H9 (cell line): ENCODE results near the gene STX16. TPM values are rescaled to one million over a fixed set of nuclear protein-coding genes. Genes with fewer than 3 reads are reported as not detected.

ENCODE experiments used
- DNase-seq: peaks from one replicate; pipeline ENCODE4 v3.0.0-alpha.2; 2017
- H2AFZ ChIP-seq: one replicate; pipeline ENCODE4 v1.6.1; 2013; ENCODE audit warnings: mild to moderate bottlenecking, low read length, control low read depth, moderate library complexity
- H2AK5ac ChIP-seq: 2 replicates; pipeline ENCODE4 v1.6.1; 2013; ENCODE audit warnings: low read length, control low read depth, mixed read lengths; ENCODE audit not compliant: insufficient read length
- H2BK120ac ChIP-seq: one replicate; pipeline ENCODE4 v1.6.1; 2013; ENCODE audit warnings: low read depth, mild to moderate bottlenecking, low read length, control low read depth, inconsistent platforms; ENCODE audit not compliant: poor library complexity, severe bottlenecking
- H2BK12ac ChIP-seq: 2 replicates; pipeline ENCODE4 v1.6.1; 2013; ENCODE audit warnings: low read length, control low read depth, mixed read lengths, low read depth; ENCODE audit not compliant: insufficient read length
- H2BK15ac ChIP-seq: 2 replicates; pipeline ENCODE4 v1.6.1; 2013; ENCODE audit warnings: low read depth, low read length, control low read depth
- H2BK20ac ChIP-seq: one replicate; pipeline ENCODE4 v1.6.1; 2013; ENCODE audit warnings: low read depth, mild to moderate bottlenecking, low read length, control low read depth, inconsistent platforms; ENCODE audit not compliant: poor library complexity, severe bottlenecking
- H2BK5ac ChIP-seq: 2 replicates; pipeline ENCODE4 v1.6.1; 2013; ENCODE audit warnings: low read length, control low read depth, mixed read lengths; ENCODE audit not compliant: insufficient read length
- H3K14ac ChIP-seq: 2 replicates; pipeline ENCODE4 v1.6.1; 2013; ENCODE audit warnings: low read length, control low read depth; ENCODE audit not compliant: insufficient read depth
- H3K18ac ChIP-seq: 2 replicates; pipeline ENCODE4 v1.6.1; 2013; ENCODE audit warnings: low read depth, mild to moderate bottlenecking, mixed read lengths, low read length, control low read depth; ENCODE audit not compliant: insufficient read length
- H3K23ac ChIP-seq: 2 replicates; pipeline ENCODE4 v1.6.1; 2013; ENCODE audit warnings: low read length, control low read depth, mixed read lengths, low read depth; ENCODE audit not compliant: insufficient read length
- H3K23me2 ChIP-seq: 2 replicates; pipeline ENCODE4 v1.6.1; 2013; ENCODE audit warnings: low read depth, mild to moderate bottlenecking, mixed read lengths, low read length, control low read depth; ENCODE audit not compliant: insufficient read length, poor library complexity, severe bottlenecking
- H3K27ac ChIP-seq: 2 replicates; pipeline ENCODE4 v1.5.1; 2013; ENCODE audit warnings: low read length, control low read depth, mixed read lengths, low read depth; ENCODE audit not compliant: insufficient read length
- H3K27me3 ChIP-seq: 2 replicates; pipeline ENCODE4 v1.6.1; 2013; ENCODE audit warnings: low read length, control low read depth, inconsistent platforms; ENCODE audit not compliant: insufficient read depth
- H3K4ac ChIP-seq: 2 replicates; pipeline ENCODE4 v1.6.1; 2013; ENCODE audit warnings: low read depth, mild to moderate bottlenecking, control low read depth, inconsistent platforms, low read length, moderate library complexity
- H3K4me1 ChIP-seq: 2 replicates; pipeline ENCODE4 v1.6.1; 2013; ENCODE audit warnings: low read length, control low read depth, inconsistent platforms; ENCODE audit not compliant: insufficient read depth
- H3K4me2 ChIP-seq: 2 replicates; pipeline ENCODE4 v1.6.1; 2013; ENCODE audit warnings: low read length, control low read depth, mixed read lengths; ENCODE audit not compliant: insufficient read length, insufficient read depth
- H3K56ac ChIP-seq: 2 replicates; pipeline ENCODE4 v1.6.1; 2013; ENCODE audit warnings: low read depth, mild to moderate bottlenecking, mixed read lengths, low read length, control low read depth; ENCODE audit not compliant: insufficient read length
- H3K79me1 ChIP-seq: 2 replicates; pipeline ENCODE4 v1.6.1; 2013; ENCODE audit warnings: low read depth, mild to moderate bottlenecking, moderate library complexity, low read length, control low read depth, inconsistent platforms; ENCODE audit not compliant: insufficient read depth, poor library complexity, severe bottlenecking
- H3K79me2 ChIP-seq: 2 replicates; pipeline ENCODE4 v1.6.1; 2013; ENCODE audit warnings: low read length, control low read depth, inconsistent platforms; ENCODE audit not compliant: insufficient read depth
- H3K9ac ChIP-seq: 2 replicates; pipeline ENCODE4 v1.6.1; 2013; ENCODE audit warnings: low read length, control low read depth, mixed read lengths; ENCODE audit not compliant: insufficient read length; ENCODE audit errors: extremely low read depth
- H3K9me3 ChIP-seq: one replicate; pipeline ENCODE4 v1.6.1; 2013; ENCODE audit warnings: low read depth, low read length, inconsistent platforms; ENCODE audit not compliant: control insufficient read depth
- H3T11ph ChIP-seq: one replicate; pipeline ENCODE4 v1.6.1; 2013; ENCODE audit warnings: mild to moderate bottlenecking, low read length, control low read depth, inconsistent platforms
- H4K20me1 ChIP-seq: one replicate; pipeline ENCODE4 v1.6.1; 2013; ENCODE audit not compliant: control insufficient read depth, insufficient read length, insufficient read depth
- H4K5ac ChIP-seq: 2 replicates; pipeline ENCODE4 v1.6.1; 2013; ENCODE audit warnings: low read depth, mild to moderate bottlenecking, mixed read lengths, low read length, control low read depth; ENCODE audit not compliant: insufficient read length
- H4K8ac ChIP-seq: replicated peaks from 2 replicates; pipeline ENCODE4 v1.6.1; 2013; ENCODE audit warnings: low read length, control low read depth, mixed read lengths, low read depth; ENCODE audit not compliant: insufficient read length
- H4K91ac ChIP-seq: 2 replicates; pipeline ENCODE4 v1.6.1; 2013; ENCODE audit warnings: low read depth, mild to moderate bottlenecking, moderate library complexity, mixed read lengths, low read length, control low read depth; ENCODE audit not compliant: insufficient read length
- H3K27ac Mint-ChIP-seq, 3 experiments: 2 replicates in 2 of 3; 3 replicates in 1 of 3; pipeline ENCODE4 v1.8.0; 2020 to 2021; ENCODE audit warnings: mixed read lengths in 3 of 3, mild to moderate bottlenecking in 1 of 3, moderate library complexity in 1 of 3
- H3K27me3 Mint-ChIP-seq: 2 replicates; pipeline ENCODE4 v1.8.0; 2021; ENCODE audit warnings: low read depth, mild to moderate bottlenecking, moderate library complexity, mixed read lengths
- H3K36me3 Mint-ChIP-seq, 3 experiments: 2 replicates in 2 of 3; 3 replicates in 1 of 3; pipeline ENCODE4 v1.8.0; 2020 to 2021; ENCODE audit warnings: low read depth in 3 of 3, mixed read lengths in 3 of 3; ENCODE audit not compliant: insufficient read depth in 1 of 3
- H3K4me1 Mint-ChIP-seq, 2 experiments: 2 replicates each; pipeline ENCODE4 v1.8.0; 2020; ENCODE audit warnings: mixed read lengths in 2 of 2
- H3K4me3 Mint-ChIP-seq, 2 experiments: 2 replicates in 1 of 2; 3 replicates in 1 of 2; pipeline ENCODE4 v1.8.0; 2020 to 2021; ENCODE audit warnings: mild to moderate bottlenecking in 2 of 2, mixed read lengths in 2 of 2, moderate library complexity in 1 of 2
- H3K9me3 Mint-ChIP-seq, 2 experiments: 2 replicates in 1 of 2; 3 replicates in 1 of 2; pipeline ENCODE4 v1.8.0; 2020; ENCODE audit warnings: mild to moderate bottlenecking in 2 of 2, mixed read lengths in 2 of 2, moderate library complexity in 1 of 2
- CTCF ChIP-seq: fragments of 200-600 bp; sonication (generic); conservative IDR thresholded peaks from 3 replicates; pipeline ENCODE4 v1.8.0; 2021; ENCODE audit warnings: antibody characterized with exemption, mild to moderate bottlenecking
- WGBS: extraction: QIAGEN DNeasy Blood & Tissue Kit; methylation state at CpG from one replicate; pipeline ENCODE4 v1.1.7; 2013; ENCODE audit warnings: missing lambda C conversion rate, low lambda C conversion rate, mixed read lengths; ENCODE audit not compliant: insufficient read length; ENCODE audit errors: extremely low coverage; 5-methylcytosine and 5-hydroxymethylcytosine counted together
- total RNA-seq: library from RNA; stranded (reverse); gene quantifications from 2 replicates; pipeline ENCODE4 v1.2.1, GENCODE V29; 2021

Gene STX16
- total RNA-seq, 1 experiment from 2014 or later = 87.8 TPM

DNA sequence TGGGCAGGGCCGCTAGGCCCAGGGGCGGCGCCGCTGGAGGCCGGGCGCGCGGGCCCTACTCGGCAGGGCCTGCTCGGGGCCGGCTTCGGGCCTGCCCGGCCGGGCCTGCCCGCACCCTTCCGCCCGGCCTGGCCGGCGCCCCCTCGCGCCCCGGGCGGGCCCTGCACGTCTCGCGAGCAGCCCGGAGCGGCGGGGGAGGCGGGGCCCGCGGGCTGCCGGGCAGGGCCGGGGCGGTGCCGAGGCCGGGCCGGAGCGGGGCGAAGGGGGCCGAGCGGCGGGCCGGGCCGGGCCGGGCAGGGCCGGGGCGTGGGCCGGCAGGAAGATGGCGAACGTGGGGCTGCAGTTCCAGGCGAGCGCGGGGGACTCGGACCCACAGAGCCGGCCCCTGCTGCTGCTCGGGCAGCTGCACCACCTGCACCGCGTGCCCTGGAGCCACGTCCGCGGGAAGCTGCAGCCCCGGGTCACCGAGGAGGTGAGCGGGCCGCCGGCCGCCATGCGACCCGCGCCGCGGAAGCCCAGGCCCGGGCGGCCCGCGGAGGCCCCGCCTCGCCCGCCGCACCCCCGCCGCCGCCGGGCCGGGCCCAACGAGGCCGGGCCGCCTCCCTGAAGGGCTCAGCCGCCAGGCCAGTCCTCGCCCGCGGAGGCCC lies 41.6 kb downstream of the STX16 start, which contains the start of gene NPEPL1:
Gene NPEPL1, plus strand, starts transcription at position 222 of the 647 bp plus-strand sequence. Its CDS starts 101 bp downstream, at position 323.
- Histone ChIP-seq H3K23me2 (no peaks in the 10 kb centered on the region), H3K14ac (peak within 1 kb of the TSS; percentile 86), H3K79me2 (peaks cover 2% of the 10 kb centered on the region; the same call in 1 of the 2 replicates), H3K27ac (no peak within 1 kb of the TSS), H3K9me3 (no peaks in the 10 kb centered on the region), H3T11ph (no peak within 1 kb of the TSS), H4K5ac (no peak within 1 kb of the TSS), H2BK5ac (no peak within 1 kb of the TSS), H3K56ac (no peak within 1 kb of the TSS), H2AFZ (no peak within 1 kb of the TSS), H3K79me1 (no peaks in the 10 kb centered on the region), H3K4ac (no peak within 1 kb of the TSS), H4K91ac (no peak within 1 kb of the TSS), H3K4me1 (no peaks in the 10 kb centered on the region; the same call in 1 of the 2 replicates), H3K9ac (no peak within 1 kb of the TSS), H3K18ac (no peak within 1 kb of the TSS), H2BK20ac (no peak within 1 kb of the TSS), H4K8ac (no peak within 1 kb of the TSS), H3K4me2 (peak within 1 kb of the TSS; percentile 18), H2AK5ac (no peak within 1 kb of the TSS), H3K27me3 (no peaks in the 10 kb centered on the region), H3K23ac (no peak within 1 kb of the TSS), H2BK15ac (no peak within 1 kb of the TSS), H2BK120ac (no peak within 1 kb of the TSS), H2BK12ac (no peak within 1 kb of the TSS), H4K20me1 (no peaks in the 10 kb centered on the region)
- Mint-ChIP-seq H3K27me3 (no peaks in the 10 kb centered on the region), H3K27ac (peak within 1 kb of the TSS; percentile 71 to 85 (median 79); a peak in 6 of 7 replicates), H3K4me3 (peak within 1 kb of the TSS; percentile 52 to 54; a peak in 4 of 5 replicates), H3K9me3 (no peaks in the 10 kb centered on the region), H3K4me1 (peaks cover 26 to 35% of the 10 kb centered on the region in 2 experiments), H3K36me3 (peaks cover 0 to 8% (median 0%) of the 10 kb centered on the region in 3 experiments; a peak in 4 of 7 replicates)
- no peak for DNase-seq
- TF ChIP-seq CTCF = no peak
- no CpG with 5 or more reads among the region's 93 CpGs for WGBS
